ENCODE results near the gene TOM1L1. TPM values are rescaled to one million over a fixed set of nuclear protein-coding genes. Genes with fewer than 3 reads are reported as not detected.
A peak's percentile ranks its signal among the peaks of the same experiment; 100 is the strongest.

Gene TOM1L1
- total RNA-seq, 1 donor from 2014 or later = 27.8 TPM

DNA sequence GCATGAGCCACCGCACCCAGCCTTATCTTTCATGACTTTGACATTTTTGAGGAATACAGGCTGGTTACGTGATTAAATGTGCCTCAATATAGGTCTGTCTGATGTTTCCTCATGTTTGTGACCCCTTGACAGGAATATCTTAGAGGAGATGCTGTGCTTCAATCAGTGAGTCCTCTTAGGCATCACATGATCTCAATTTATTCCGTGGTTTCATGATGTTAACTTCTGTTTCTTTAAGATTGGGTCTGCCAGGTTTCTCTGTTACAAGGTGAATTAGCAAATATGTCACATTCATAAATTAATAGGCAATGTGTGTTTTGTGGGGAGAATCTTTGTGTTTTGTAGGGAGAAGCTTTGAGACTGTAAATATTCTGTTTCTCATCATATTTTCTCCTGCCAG lies 71.2 kb downstream of the TOM1L1 start:
- TF ChIP-seq, protein P1, sequence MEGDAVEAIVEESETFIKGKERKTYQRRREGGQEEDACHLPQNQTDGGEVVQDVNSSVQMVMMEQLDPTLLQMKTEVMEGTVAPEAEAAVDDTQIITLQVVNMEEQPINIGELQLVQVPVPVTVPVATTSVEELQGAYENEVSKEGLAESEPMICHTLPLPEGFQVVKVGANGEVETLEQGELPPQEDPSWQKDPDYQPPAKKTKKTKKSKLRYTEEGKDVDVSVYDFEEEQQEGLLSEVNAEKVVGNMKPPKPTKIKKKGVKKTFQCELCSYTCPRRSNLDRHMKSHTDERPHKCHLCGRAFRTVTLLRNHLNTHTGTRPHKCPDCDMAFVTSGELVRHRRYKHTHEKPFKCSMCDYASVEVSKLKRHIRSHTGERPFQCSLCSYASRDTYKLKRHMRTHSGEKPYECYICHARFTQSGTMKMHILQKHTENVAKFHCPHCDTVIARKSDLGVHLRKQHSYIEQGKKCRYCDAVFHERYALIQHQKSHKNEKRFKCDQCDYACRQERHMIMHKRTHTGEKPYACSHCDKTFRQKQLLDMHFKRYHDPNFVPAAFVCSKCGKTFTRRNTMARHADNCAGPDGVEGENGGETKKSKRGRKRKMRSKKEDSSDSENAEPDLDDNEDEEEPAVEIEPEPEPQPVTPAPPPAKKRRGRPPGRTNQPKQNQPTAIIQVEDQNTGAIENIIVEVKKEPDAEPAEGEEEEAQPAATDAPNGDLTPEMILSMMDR (conservative IDR thresholded peaks at IDR 0.05) = no peak
- H3K9me3 Mint-ChIP-seq = peaks cover 5% of the 10 kb centered on the region
- peaks cover 26% of the 10 kb centered on the region for H3K36me3 Mint-ChIP-seq (ENCODE audit: low read depth)
- H3K27ac Mint-ChIP-seq (ENCODE audit: unreplicated experiment) = no peak overlapping the region
- H3K4me3 Mint-ChIP-seq = peak overlapping the region; percentile 50
- H3K4me1 Mint-ChIP-seq = peaks cover 14% of the 10 kb centered on the region
- no peak for DNase-seq (ENCODE audit: low read depth, low spot score)
- no peaks in the 10 kb centered on the region for H3K27me3 Mint-ChIP-seq (ENCODE audit: low read depth)

DNA sequence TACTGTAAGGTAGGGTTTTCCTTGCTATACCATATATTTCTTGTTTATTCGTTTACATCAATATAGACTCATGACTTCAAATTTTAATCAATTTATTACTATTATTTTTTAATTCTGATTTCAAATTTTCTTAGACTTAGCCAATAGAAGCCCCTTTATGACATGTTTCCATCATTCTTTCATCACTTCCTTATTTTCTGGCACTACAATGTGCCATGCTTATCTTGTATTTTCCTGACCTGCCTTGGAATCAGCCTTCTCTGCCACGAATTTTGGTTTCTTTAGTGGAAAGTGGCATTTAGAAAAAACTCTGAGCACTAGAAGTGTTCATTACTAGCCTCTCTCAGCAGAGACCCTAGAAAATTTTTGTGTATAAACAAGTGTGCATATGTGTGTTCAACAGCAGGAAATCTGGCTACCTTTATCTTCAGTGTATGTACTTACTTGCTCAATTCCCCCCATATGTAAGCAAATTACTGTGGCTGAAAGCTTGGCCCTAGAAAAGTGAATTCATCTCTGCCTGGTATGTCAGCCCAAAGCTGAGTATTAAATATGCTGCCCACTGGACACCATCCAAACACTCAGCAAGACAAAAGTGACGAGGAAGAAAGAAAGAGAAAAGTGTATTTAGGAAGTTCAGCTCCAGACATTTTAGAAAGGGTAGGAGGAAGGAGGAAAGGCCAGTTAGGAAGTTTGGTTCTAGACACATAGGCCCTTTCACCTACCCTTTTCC lies 71.9 kb downstream of the TOM1L1 start:
- TF ChIP-seq, protein P1 (conservative IDR thresholded peaks at IDR 0.05) = no peak
- Mint-ChIP-seq H3K36me3 (ENCODE audit: low read depth) (peaks cover 31% of the 10 kb centered on the region), H3K9me3 (peaks cover 6% of the 10 kb centered on the region), H3K27ac (ENCODE audit: unreplicated experiment) (no peak overlapping the region), H3K4me1 (peaks cover 10% of the 10 kb centered on the region), H3K27me3 (ENCODE audit: low read depth) (no peaks in the 10 kb centered on the region), H3K4me3 (no peak overlapping the region)
- DNase-seq (ENCODE audit: low read depth, low spot score) = no peak

DNA sequence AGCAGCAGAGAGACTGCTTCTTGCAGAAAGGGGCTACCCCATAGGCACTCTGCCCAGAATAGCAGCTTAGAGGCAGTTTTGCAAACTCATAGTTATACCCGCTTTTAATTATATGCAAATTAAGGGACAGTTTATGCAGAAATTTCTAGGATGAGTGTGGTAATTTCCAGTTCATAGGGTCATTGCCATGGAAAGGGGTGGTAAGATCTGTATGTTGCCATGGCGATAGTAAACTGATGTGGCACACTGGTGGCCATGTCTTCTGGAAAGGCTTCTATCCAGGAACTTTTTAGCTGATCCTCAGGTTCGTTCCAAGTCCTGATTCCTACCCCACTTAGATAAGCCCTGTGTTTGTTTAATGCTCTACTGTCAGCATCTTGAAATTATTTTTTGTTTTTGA lies 74.1 kb downstream of the TOM1L1 start:
- H3K4me1 Mint-ChIP-seq = peaks cover 10% of the 10 kb centered on the region
- TF ChIP-seq, protein P1 (conservative IDR thresholded peaks at IDR 0.05) = no peak
- H3K27ac Mint-ChIP-seq (ENCODE audit: unreplicated experiment) = no peak overlapping the region
- DNase-seq (ENCODE audit: low read depth, low spot score) = no peak
- H3K9me3 Mint-ChIP-seq = peaks cover 16% of the 10 kb centered on the region
- H3K36me3 Mint-ChIP-seq (ENCODE audit: low read depth) = peaks cover 45% of the 10 kb centered on the region
- no peaks in the 10 kb centered on the region for H3K27me3 Mint-ChIP-seq (ENCODE audit: low read depth)
- no peak overlapping the region for H3K4me3 Mint-ChIP-seq

- H3K9me3 Mint-ChIP-seq = peaks cover 22% of the 10 kb centered on the region
- H3K27me3 Mint-ChIP-seq (ENCODE audit: low read depth) = no peaks in the 10 kb centered on the region
- H3K4me1 Mint-ChIP-seq = peaks cover 5% of the 10 kb centered on the region
- no peak overlapping the region for H3K4me3 Mint-ChIP-seq
- TF ChIP-seq, protein P1 (conservative IDR thresholded peaks at IDR 0.05) = no peak
- DNase-seq (ENCODE audit: low read depth, low spot score) = no peak
- H3K27ac Mint-ChIP-seq (ENCODE audit: unreplicated experiment) = no peak overlapping the region
- H3K36me3 Mint-ChIP-seq (ENCODE audit: low read depth) = peaks cover 49% of the 10 kb centered on the region
These were observed 75.7 kb downstream of the TOM1L1 start for GRCh38 chr17:54976316-54976715.

- no peak for DNase-seq (ENCODE audit: low read depth, low spot score)
- H3K4me1 Mint-ChIP-seq = peaks cover 3% of the 10 kb centered on the region
- peaks cover 46% of the 10 kb centered on the region for H3K36me3 Mint-ChIP-seq (ENCODE audit: low read depth)
- no peaks in the 10 kb centered on the region for H3K27me3 Mint-ChIP-seq (ENCODE audit: low read depth)
- H3K9me3 Mint-ChIP-seq = peaks cover 24% of the 10 kb centered on the region
- no peak overlapping the region for H3K4me3 Mint-ChIP-seq
- no peak overlapping the region for H3K27ac Mint-ChIP-seq (ENCODE audit: unreplicated experiment)
- TF ChIP-seq, protein P1 (conservative IDR thresholded peaks at IDR 0.05) = no peak
These were observed 77.1 kb downstream of the TOM1L1 start for GRCh38 chr17:54977744-54978143.
